Activated CD4-positive, CD25-positive, alpha-beta regulatory T cell treated with anti-CD3 and anti-CD28 coated beads, Interleukin-2, amount 50 U/mL, for 24 hours (primary cell): ENCODE data around the gene DYNC1H1.

Experiments
- ATAC-seq, 2 donors: fragments of 150-1000 bp; cut with Tn5 transposase; one replicate each; pipeline ENCODE4 v1.10.0; 2021; ENCODE audit warnings: mild to moderate bottlenecking in 1 of 2, moderate library complexity in 1 of 2

Gene DYNC1H1

DNA sequence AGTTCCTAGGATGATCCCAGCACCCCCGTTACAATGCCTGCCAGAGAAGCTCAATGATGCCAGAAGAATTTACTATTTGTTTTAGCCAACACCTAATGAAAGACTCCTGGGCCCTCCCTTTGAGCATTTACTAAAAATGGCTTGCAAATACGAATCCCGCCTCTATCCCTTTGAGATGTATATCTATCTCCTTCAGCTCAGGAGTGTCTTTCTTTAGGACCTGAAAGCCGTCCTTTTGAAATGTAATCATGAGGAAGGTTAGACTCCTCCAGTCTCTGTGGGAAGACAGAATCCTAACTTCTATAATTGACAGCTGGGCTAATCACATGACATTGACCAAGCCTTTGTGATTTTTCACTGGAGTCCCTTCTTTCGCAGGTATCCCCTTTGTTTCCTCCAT is 19.2 kb upstream of the DYNC1H1 start:
- no peak for ATAC-seq

DNA sequence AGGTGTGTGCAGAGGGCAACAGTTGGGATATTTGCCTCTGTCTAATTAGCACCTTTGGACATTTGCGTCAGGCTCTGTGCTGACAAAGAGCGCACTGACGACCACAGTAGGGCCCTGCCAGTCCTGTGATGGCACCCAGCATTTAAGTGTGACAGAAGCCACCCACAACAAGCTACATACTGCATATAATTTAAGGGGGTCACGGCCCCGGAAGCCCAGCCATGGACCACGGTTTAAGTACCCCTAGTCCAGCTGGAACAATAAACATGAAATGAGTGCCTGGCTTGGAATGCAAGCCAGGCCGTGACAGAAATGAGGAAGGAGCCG is 16.8 kb upstream of the DYNC1H1 start:
- no peak for ATAC-seq

DNA sequence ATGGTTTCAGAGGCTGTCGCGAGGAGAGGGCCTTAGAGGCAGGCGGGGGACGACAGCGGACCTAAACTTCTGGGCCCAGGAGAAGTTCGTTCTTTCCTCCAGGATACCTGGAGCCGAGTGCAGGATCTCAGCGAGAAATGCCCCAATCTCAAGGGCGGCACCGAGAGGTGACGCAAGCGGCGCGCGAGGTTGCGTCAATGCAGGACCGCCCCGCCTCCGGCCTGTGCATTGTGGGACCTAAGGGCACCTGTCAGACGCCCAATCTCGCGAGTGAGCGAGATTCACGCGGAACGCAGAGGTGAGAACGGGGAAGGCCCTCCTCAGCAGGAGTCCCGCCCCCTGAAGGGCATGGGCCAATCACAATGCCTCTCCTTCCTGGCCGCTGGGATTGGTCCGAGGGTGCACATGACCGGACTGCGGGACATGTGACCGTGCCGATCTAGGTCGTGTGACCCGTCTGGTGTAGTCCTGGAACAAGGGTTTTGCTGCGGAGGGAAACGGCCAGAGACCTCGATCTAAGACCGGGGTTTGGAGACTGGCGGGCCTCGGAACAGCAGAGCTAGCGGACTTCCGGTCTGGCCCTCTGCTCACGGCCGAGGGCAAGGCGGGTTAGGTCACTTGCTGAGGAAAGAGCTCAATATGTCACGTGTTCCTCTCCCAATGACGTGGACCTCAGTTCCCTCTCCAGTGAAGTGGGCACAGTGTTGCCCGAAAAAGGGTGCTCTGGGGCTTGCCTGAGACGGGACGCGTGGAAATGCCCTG is 16.3 kb upstream of the DYNC1H1 start:
- ATAC-seq = peak; percentile 97 to 98

DNA sequence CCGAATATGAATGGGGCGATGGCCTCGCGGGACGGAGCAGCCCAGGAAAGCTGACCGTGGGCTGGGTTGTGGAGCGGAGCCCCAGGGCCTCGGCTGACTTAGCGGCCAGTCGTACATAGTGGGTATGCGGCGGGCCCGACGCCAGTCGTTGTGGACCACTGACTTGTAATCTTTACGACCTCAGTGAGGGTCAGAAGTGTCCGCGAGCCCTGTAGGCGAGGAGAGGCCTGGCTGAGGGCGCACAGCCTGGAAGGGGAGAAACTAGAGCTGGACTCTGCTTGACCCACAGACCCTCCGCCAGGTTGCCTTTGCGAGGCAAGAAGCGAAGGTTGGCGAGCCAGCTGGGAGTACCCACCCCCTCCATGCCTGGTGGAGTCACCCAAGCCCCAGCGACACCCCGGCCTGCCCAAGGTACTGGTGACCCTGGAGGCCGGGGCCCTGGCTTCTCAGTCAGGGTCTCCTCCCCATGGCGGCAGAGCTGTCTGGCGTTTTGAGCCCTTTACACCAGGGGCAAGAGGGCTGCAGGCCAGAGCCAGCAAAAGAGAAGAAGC is 15.6 kb upstream of the DYNC1H1 start:
- no peak for ATAC-seq

DNA sequence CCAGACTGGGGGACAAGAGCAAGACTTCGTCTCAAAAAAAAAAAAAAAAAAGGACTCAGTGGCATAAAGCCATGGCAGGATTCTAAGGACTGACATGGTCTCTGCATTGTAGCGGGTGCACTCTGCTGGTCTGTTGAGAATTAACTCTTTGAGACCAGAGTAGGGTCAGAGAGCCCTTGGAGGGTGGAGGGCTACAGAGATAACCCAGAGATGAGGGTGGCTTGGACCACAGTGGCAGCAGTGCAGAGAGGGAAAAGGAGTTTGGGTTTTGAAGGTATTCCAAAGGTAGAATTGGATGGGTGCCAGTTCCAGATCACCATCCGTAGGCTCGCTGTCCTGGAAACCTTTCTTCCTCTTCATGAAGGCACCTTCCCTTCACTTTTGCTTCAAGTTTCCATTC is 14.3 kb upstream of the DYNC1H1 start:
- no peak for ATAC-seq

DNA sequence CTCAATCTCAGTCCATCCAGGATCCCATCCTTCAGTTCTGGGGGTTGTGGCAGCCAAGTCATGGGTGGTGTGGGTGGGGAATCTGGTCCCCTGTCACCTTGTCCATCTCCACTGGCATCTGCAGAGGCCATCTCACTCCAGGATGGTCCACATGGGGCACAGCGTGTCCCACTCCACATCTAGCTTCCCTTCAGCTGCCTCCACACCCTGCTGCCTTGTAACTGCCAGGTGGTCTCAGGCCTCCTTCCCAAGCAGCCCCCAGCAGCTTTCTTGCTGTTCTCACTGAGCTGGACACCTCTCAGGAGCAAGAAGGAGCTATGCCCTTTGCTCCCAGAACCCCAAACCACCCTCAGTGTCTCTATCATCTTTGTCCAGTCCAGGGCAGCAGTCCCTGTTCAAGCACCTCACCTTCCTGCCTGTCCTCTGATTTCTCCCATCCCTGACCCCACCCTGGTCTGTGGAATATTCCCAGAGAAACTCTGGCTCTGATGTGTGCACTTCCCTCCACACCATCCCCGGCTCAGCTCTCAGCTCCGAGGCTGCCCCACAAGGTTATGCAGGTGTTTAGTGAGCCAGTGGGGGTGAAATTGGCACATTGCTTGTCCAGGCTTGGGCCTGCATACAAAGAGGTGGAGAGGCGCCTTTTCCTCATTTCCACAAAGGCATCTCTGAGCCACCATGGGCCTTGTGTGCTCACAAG is 13.7 kb upstream of the DYNC1H1 start:
- no peak for ATAC-seq

DNA sequence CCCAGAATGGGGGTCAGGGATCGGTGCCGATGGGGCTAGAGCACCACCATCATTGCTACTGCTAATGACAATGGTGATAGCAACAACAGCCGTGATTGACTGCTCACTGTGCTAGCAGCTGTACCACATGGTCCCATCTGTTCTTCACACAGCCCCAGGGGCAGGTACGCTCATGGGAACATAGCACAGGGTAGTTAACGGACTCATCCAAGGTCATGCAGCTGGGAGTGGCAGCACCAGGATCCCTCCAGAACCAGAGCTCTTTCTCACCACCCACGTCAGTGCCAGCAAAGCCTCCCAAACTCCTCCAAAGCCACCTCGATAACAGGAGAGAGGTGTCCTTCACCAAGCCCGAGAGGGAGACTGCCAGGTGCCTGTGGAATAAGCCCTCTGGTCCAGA is 11.2 kb upstream of the DYNC1H1 start:
- no peak for ATAC-seq

DNA sequence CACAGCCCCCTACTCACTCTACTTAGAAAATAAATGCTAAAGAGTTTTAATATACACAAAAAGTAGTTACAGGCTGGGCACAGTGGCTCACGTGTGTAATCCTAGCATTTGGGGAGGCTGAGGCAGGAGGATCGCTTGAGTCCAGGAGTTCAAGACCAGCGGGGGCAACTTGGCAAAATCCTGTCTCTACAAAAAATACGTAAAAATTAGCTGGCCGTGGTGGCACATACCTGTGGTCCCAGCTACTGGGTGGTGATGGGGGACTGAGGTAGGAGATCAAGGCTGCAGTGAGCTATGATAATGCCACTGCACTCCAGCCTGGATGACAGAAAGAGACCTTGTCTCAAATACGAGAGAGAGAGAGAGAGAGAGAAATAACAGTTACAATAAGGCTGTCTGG is 9.9 kb upstream of the DYNC1H1 start:
- no peak for ATAC-seq

DNA sequence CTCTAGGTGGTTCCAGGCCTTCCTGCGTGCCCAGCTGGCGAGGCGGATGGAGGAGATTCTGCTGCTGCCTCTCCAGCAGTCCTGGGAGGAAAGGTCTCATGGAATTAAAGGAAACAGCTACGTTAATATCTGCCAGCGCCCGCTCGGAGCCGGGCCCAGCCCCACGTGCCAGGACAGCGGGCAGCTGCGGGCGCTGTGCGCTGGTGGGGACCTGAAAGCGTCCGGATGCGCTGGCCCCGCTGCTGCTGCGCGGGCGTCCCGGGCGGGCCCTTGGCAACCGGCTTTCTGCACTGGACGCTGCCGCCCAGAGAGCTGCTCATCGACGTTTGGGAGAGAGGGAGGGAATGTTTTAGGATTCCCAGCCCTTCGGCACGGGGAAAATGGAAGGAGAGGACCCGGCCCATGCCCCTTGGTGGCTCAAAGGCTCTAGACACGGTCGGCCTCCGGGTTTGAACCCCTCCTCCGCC is 8.6 kb upstream of the DYNC1H1 start:
- no peak for ATAC-seq

DNA sequence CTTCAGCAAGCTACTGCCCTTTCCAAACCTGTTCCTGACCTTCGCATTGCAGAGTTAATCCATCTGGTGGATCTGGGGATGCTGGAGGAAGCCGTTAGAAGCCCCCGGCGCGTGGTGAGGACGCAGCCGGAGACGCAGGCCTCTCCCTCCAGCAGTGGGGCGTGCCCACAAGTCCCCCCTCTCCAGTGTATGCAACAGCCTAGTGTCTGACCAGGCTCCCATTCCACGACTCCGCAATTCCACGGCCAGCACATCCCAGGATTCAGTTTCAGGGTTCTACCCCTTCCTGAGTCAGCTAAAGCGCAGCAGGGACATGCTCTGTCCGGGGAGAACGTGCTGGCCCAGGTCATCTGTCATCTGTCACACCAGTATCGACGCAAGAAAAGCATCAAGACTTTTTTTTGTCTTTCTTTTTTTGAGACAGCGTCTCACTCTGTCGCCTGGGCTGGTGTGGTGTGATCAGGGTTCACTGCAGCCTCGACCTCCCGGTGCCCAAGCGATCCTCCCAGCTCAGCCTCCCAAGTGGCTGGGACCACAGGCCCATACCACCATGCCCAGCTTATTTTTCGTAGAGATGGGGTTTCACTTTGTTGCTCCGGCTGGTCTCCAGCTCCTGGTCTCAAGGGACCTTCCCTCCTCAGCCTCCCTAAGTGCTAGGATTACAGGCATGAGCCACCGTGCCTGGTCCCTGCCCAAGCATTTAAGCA is 8.0 kb upstream of the DYNC1H1 start:
- ATAC-seq = no peak

DNA sequence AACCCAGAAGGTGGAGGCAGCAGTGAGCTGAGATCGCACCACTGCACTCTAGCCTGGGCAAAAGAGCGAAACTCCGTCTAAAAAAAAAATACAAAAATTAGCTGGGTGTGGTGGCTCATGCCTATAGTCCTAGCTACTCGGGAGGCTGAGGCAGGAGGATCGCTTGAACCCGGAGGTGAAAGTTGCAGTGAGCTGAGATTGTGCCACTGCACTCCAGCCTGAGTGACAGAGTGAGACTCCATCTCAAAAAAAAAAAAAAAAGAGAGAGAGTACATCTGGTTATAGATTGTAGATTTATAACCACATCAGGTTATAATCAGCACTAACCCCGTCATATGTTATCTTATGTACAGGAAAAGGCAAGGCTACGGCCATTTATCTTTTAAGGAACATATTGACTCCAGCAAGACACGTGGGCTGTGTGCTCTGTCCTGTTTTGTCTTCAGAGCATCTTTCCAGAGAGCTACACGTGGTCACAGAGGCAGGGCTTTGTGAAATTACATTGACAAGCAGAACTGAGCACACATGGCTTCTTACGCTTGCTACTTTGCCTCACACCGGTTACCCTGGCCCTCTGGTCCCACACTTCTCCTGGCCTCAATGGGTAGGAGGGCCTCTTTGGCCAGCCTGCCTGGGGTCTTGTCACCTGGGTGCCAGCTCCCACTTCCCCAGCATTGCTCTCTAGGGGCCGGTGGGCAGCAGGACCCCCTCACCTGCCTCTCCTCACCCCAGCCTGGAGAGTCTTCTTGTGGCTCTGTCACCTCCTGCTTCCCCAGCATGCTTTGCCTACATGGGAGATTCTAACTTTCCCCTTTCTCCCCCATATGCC is 6.8 kb upstream of the DYNC1H1 start:
- ATAC-seq = no peak

DNA sequence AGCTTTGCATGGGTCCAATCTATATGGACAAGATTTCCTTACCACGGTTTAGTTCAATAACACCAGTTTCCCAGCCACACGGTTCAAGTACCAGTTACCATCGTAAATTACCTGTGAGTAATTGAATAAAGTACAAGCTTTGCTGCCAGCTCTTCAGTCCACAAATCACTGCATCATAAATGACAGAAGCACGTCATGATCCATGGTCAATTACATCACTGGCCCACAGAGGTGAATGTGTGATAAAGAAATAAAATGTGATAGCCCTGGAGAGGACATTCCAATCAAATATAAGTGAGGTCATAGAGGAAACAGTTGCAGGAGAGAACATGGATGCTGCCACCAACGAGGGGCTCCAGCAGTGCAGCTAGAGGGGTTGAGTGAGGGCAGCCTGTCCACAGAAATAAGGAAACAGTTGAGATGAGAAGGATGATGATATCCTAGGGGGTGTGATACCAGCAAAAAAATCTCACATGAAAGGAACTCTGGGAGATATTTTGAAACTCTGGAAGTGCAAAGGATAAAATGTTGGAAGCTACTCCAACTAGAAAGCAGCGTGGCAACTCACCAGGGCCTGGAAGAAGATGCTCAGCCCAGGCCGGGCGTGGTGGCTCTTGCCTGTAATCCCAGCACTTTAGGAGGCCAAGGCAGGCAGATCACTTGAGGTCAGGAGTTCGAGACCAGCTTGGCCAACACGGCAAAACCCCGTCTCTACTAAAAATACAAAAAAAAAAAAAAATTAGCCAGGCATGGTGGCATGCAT is 5.8 kb upstream of the DYNC1H1 start:
- ATAC-seq = no peak

DNA sequence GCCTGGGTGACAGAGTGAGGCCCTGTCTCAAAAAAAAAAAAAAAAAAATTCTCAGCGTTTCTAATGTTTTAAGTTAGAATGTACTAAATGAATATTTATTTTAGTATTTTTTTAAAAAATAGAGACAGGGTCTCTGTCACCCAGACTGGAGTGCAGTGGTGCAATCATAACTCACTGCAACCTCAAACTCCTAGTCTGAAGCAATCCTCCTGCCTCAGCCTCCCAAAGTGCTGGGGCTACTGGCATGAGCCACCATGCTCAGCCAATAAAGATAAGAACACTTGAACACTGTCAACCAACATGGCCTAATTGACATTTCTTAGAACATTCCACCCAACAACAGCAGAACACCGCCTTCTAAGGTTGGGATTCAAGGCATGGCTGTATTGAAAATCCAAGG is 5.1 kb upstream of the DYNC1H1 start:
- ATAC-seq = no peak

DNA sequence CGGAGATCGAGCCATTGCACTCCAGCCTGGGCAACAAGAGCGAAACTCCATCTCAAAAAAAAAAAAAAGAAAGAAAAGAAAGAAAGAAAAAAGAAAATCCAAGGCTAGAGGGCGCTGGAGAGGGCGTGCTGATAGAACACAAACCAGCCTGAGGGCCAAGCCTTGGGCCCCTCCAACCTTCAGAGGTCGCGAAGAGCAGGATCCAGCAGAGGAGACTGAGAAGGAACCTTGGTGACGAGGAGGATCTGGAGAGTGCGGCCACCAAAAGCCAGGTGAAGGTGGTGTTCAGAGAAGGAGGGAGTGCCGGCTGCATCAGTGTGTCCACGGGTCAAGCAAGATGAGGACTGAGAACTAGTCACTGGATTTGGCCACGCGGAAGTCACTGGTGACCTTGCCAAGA is 4.1 kb upstream of the DYNC1H1 start:
- no peak for ATAC-seq

DNA sequence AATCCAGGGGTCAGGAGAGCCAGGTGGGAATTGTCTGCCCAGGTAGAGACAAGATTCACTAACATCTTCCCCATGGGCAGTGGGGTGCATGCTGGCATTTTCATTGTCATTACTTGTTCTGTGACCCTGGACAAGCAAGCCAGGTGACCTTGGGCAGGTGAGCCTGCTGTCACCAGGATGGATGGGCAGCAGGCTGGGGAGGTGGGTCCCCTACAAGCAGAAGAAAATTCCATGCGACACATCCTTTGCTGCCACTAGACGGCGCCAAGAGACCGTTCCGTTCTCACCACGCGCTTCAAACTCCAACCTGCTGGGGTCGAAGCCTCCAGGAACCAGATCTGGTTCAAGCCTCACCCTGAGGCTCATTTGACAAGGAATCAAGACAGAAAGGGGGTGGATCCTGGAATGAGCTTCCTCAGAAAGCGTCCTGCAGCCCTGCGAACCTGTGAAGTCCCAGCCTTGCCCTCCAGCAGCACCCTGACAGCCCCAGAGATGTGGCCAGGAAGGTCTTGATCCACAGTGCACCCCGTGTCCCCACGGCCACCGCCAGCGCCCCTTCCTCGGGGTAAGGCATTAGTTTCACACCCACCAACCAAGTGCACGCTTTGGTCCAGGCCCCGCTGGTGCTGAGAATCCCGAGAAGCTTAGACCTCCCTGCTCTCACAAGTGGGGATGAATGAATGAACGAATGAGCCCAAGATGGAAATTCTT is 3.2 kb upstream of the DYNC1H1 start:
- peak; percentile 16 to 22 for ATAC-seq

DNA sequence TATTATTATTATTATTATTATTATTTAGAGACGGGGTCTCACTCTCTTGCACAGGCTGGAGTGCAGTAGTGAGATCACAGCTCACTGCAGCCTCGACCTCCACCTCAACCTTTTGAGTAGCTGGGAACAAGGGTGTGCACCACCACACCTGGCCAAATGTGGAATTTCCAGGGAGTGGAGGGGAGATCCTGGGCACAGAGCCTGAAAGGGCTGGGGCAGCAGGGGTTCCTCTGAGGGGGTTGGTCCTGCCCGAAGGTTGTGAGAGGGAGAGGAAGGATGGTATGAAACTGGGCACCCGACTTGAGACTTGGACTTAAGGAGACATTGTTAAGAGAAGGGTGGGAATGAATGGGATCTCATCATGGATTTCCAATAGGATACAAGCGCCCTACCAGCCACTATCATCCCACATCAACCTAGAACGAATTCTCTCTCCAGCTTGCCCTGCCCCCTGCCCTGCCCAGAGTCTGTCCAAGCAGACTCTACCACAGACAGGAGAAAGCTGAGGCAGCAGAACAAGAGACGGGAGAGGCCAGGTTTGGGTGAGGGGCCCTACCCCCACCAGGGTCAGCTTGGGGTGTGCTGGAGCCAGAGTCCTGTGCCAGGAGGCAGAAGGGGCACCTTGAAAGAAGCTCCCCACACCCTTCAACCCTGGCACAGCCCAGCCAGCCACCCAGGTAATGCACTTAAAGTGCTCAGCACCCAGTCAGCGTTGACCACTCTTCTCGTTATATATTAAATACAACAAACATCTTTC is 2.4 kb upstream of the DYNC1H1 start:
- no peak for ATAC-seq

DNA sequence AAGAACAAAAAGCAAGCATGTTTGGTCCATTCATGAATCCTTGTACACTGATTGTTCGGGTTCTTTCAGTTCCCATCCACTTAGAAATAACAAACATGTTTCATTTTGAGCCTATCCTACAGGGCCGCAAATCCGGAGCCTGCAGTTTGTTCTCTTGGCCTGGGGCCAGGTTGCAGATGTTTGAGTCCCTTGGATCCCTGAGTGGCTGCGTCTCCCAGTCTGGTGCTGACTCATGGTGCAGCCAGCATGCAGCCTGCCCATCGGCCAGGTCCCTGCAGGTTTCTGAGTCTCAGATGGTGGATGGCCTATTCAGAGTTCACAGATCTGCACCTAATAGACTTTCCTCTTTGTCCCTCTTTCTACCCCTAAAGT is 1.9 kb upstream of the DYNC1H1 start:
- ATAC-seq = no peak

DNA sequence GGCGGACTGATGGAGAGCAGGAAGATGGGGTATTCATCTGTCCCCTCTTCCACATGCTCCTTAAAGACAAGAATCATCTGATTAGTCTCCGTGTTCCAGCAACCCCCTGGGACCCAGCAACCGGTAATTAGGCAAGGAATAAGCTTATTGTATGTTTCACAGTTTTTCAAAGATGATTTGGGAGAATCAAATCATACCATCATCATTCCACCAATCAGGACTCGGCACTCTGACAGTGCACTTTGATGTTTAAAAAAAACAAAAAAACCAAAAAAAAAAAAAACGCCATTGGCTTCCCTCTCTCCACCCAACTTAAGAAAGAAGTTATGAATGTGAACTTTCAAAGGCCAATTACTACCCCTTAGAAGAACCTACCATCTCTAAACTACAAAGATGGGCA is 1.3 kb upstream of the DYNC1H1 start:
- ATAC-seq = no peak

DNA sequence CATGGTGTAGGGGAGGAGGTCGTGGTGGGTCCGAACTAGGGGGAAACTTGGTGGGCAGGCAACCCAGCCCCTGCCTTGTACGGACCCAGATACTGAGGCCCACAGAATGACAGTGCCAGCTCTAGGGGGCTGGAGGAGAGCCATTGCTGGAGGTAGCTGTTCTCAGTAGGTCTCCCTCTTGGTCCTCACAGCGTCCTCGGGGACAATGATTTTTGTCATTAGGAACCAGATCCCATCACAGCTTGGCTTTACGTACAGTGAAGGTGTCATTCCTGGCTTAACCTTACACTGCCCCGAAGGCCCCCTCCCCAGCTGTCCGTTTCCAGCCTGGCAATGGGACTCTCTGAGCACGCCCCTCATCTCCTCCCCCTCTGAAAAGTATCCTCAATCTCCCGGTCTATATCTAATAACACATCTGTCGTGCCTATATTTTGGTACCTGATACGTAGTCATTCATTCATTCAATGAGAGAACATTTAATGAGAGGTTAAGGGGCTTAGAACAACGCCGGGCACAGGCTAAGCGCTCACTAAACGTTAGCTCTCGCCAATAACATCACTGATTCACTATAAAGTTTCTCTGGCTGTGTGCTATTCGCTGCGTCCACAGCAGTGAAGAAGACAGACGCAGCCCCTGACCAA is 597 bp upstream of the DYNC1H1 start:
- ATAC-seq = no peak

DNA sequence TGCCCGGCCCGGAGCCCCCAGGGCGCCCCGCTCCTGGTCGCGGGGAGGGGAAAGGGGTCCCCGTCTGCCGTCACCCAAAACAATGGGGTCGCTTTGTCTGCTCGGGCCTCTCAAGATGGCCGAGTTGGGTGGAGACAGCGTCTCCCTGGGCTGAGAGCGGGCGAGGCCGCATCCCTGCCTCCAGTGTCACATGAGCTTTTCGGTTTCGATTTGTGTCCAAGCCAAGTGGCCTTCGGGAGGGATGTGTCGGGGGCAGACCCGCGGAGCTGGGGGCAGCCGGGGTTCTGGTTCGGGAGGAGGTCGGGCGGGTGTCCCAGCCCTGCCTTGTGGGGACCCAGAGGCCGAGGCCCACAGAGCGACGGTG is 790 bp downstream of the DYNC1H1 start:
- peak; percentile 31 to 42 for ATAC-seq
